Measurements from ENCODE around the gene TSNAXIP1. TPM values are rescaled to one million over a fixed set of nuclear protein-coding genes. Genes with fewer than 3 reads are reported as not detected.

TSNAXIP1 gene
- total RNA-seq, 4 donors from 2014 or later = 0.89 to 2.4 (median 1.6) TPM

- Histone ChIP-seq H3K27ac (no peak overlapping the region), H3K4me3 (no peak overlapping the region), H3K27me3 (no peaks in the 10 kb centered on the region), H3K36me3 (no peaks in the 10 kb centered on the region), H3K4me1 (peaks cover 0 to 9% (median 0%) of the 10 kb centered on the region in 3 donors), H3K9me3 (no peaks in the 10 kb centered on the region)
- no peak for ATAC-seq
- WGBS, 2 donors (ENCODE audit: low coverage in 1 of 2) = 79 to 89% methylated on average over 3 to 8 of the region's 8 CpGs
- no peak for TF ChIP-seq CTCF (IDR thresholded peaks at IDR 0.05)
- no peak for TF ChIP-seq EP300 (IDR thresholded peaks at IDR 0.05)
- no peak for TF ChIP-seq POLR2A (IDR thresholded peaks at IDR 0.05)
Observed at GRCh38 chr16:67814567-67814966, 7.9 kb downstream of the TSNAXIP1 start.

DNA sequence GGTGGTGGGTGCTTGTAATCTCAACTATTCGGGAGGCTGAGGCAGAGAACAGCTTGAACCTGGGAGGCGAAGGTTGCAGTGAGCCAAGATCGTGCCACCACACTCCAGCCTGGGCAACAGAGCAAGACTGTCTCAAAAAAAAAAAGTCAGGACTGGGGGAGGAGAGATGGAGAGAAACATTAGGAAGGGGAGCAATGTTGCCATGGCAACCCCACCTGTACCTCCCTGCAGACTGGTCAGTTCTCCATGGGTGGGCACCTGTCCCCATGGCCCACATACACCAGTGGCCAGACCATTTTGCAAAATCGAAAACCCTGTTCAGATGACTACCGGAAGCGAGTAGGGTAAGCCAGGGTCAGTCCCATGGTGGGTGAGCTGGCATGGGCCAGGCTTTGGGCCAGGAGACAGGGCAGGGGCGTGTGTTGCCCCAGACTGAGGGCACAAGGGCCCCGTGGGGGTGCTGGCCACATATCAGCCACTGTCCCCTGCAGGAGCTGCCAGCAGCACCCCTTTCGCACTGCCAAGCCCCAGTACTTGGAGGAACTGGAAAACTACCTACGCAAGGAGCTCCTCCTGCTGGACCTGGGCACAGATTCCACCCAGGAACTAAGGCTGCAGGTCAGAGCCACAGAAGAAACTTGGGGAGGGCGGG lies 14.0 kb downstream of the TSNAXIP1 start:
- Histone ChIP-seq H3K27me3 (no peaks in the 10 kb centered on the region), H3K36me3 (no peaks in the 10 kb centered on the region), H3K4me3 (no peak overlapping the region), H3K9me3 (no peaks in the 10 kb centered on the region), H3K4me1 (peaks cover 0 to 9% (median 0%) of the 10 kb centered on the region in 3 donors), H3K27ac (no peak overlapping the region)
- no peak for TF ChIP-seq POLR2A (IDR thresholded peaks at IDR 0.05)
- no peak for TF ChIP-seq CTCF (IDR thresholded peaks at IDR 0.05)
- TF ChIP-seq POLR2AphosphoS5 (IDR thresholded peaks at IDR 0.05) = no peak
- TF ChIP-seq EP300 (IDR thresholded peaks at IDR 0.05) = no peak
- ATAC-seq = no peak
- 86 to 100% methylated on average over 1 to 3 of the region's 11 CpGs for WGBS, 2 donors (ENCODE audit: low coverage in 1 of 2)

GRCh38 chr16:67822511-67822910 lies 15.8 kb downstream of the TSNAXIP1 start:
- H3K4me3 ChIP-seq = no peak overlapping the region
- WGBS, 2 donors (ENCODE audit: low coverage in 1 of 2) = 100% methylated on average over 1 to 2 of the region's 2 CpGs
- no peaks in the 10 kb centered on the region for H3K4me1 ChIP-seq
- no peaks in the 10 kb centered on the region for H3K9me3 ChIP-seq
- H3K36me3 ChIP-seq = peaks cover 0 to 14% of the 10 kb centered on the region in 2 donors
- no peak for ATAC-seq
- H3K27me3 ChIP-seq = no peaks in the 10 kb centered on the region
- TF ChIP-seq POLR2AphosphoS5 (IDR thresholded peaks at IDR 0.05) = no peak
- no peak for TF ChIP-seq CTCF (IDR thresholded peaks at IDR 0.05)
- TF ChIP-seq POLR2A (IDR thresholded peaks at IDR 0.05) = no peak
- no peak for TF ChIP-seq EP300 (IDR thresholded peaks at IDR 0.05)
- no peak overlapping the region for H3K27ac ChIP-seq

GRCh38 chr16:67825119-67825518 lies 18.4 kb downstream of the TSNAXIP1 start:
- H3K36me3 ChIP-seq = peaks cover 0 to 40% of the 10 kb centered on the region in 2 donors
- WGBS, 2 donors (ENCODE audit: low coverage in 1 of 2) = 82 to 89% methylated on average over 5 to 7 of the region's 8 CpGs
- no peak overlapping the region for H3K4me3 ChIP-seq
- no peaks in the 10 kb centered on the region for H3K4me1 ChIP-seq
- no peaks in the 10 kb centered on the region for H3K27me3 ChIP-seq
- no peak for TF ChIP-seq EP300 (IDR thresholded peaks at IDR 0.05)
- no peaks in the 10 kb centered on the region for H3K9me3 ChIP-seq
- no peak overlapping the region for H3K27ac ChIP-seq
- no peak for ATAC-seq

- Histone ChIP-seq H3K4me3 (no peak overlapping the region), H3K4me1 (no peaks in the 10 kb centered on the region), H3K27ac (no peak overlapping the region), H3K27me3 (no peaks in the 10 kb centered on the region), H3K9me3 (no peaks in the 10 kb centered on the region), H3K36me3 (peaks cover 0 to 47% of the 10 kb centered on the region in 2 donors)
- 100% methylated on average over 1 of the region's 14 CpGs; no CpG with 5 or more reads in 1 of the 2 donors for WGBS, 2 donors (ENCODE audit: low coverage in 1 of 2)
- TF ChIP-seq POLR2A (IDR thresholded peaks at IDR 0.05) (no peak), EP300 (IDR thresholded peaks at IDR 0.05) (no peak), CTCF (IDR thresholded peaks at IDR 0.05) (no peak), POLR2AphosphoS5 (IDR thresholded peaks at IDR 0.05) (no peak)
- no peak for ATAC-seq
Observed at GRCh38 chr16:67825906-67826305, 19.2 kb downstream of the TSNAXIP1 start.
